ENCODE data around the gene CHD5. TPM values are rescaled to one million over a fixed set of nuclear protein-coding genes. Genes with fewer than 3 reads are reported as not detected.
"Not testable (repeated sequence)": the region's sequence is repeated elsewhere in the genome, so short reads cannot be mapped to it uniquely, and the experiment has no call there.

The CHD5 gene
- total RNA-seq, 4 donors from 2014 or later, result 0.15 to 0.94 (median 0.26) TPM

DNA sequence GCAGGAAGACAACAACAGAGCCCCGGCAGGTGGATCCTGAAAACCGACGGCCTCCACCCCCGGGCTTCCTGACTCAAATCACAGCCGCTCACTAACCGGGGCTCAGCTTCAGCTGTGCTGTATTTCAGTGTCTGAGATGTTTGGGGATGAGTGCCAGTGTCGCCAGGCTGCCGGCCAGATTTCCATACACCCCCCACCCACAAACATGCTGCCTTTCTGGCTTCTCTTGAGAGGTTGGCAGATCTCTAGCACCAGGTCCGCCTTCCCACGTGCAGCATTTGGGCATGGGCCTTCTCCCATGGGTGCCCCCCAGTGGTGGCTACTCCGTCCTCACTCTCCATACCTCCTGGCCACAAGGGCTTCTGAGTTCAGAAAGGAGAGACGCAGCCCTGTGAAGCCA, 99.7 kb downstream of the CHD5 start:
- Histone ChIP-seq H3K27ac (no peak overlapping the region), H3K4me3 (replicated peaks in 1 of 3) (no peak overlapping the region), H3K9me3 (no peaks in the 10 kb centered on the region), H3K36me3 (no peaks in the 10 kb centered on the region), H3K4me1 (no peaks in the 10 kb centered on the region), H3K27me3 (no peaks in the 10 kb centered on the region)
- intact Hi-C loops (cut with DNase I), result no loop called here
- peak; percentile 41 to 62 for DNase-seq
- WGBS, 2 donors, result 34 to 40% methylated on average over 3 to 12 of the region's 12 CpGs
- peak in 1 of 6 experiments; percentile 21 for TF ChIP-seq CTCF (IDR thresholded peaks at IDR 0.05)
- no peak for TF ChIP-seq POLR2A (IDR thresholded peaks at IDR 0.05)

DNA sequence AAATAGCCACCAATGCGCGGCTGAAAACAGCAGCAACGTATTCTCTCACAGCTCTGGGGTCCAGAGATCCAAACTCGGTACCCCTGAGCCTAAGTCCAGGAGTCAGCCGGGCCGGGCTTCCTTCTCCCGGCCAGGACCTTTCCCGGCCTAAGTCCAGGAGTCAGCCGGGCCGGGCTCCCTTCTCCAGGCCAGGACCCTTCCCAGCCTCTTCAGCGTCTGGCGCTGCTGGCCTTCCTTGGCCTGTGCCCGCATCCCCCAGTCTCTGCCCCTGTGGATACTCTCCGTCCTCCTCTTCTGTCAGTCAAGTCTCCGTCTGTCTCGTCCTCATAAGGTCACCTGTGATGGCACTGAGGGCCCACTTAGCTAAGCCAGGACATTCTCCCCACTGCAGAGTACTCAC, 102.2 kb downstream of the CHD5 start:
- Histone ChIP-seq H3K27me3 (no peaks in the 10 kb centered on the region), H3K4me1 (no peaks in the 10 kb centered on the region), H3K4me3 (replicated peaks in 1 of 3) (no peak overlapping the region), H3K27ac (no peak overlapping the region), H3K36me3 (no peaks in the 10 kb centered on the region), H3K9me3 (no peaks in the 10 kb centered on the region)
- no peak for DNase-seq
- intact Hi-C loops (cut with DNase I), result no loop called here
- TF ChIP-seq CTCF (IDR thresholded peaks at IDR 0.05) (no peak), POLR2A (IDR thresholded peaks at IDR 0.05) (no peak)
- 91 to 94% methylated on average over 16 of the region's 16 CpGs for WGBS, 2 donors

GRCh38 chr1:6077506-6077905, 102.6 kb downstream of the CHD5 start:
- Histone ChIP-seq H3K9me3 (no peaks in the 10 kb centered on the region), H3K36me3 (no peaks in the 10 kb centered on the region), H3K4me1 (no peaks in the 10 kb centered on the region), H3K27me3 (no peaks in the 10 kb centered on the region), H3K27ac (no peak overlapping the region), H3K4me3 (replicated peaks in 1 of 3) (no peak overlapping the region)
- 69 to 82% methylated on average over 16 to 19 of the region's 19 CpGs for WGBS, 2 donors
- no peak for TF ChIP-seq POLR2A (IDR thresholded peaks at IDR 0.05)
- TF ChIP-seq CTCF (IDR thresholded peaks at IDR 0.05), result no peak
- no peak for DNase-seq
- intact Hi-C loops (cut with DNase I), result no loop called here

DNA sequence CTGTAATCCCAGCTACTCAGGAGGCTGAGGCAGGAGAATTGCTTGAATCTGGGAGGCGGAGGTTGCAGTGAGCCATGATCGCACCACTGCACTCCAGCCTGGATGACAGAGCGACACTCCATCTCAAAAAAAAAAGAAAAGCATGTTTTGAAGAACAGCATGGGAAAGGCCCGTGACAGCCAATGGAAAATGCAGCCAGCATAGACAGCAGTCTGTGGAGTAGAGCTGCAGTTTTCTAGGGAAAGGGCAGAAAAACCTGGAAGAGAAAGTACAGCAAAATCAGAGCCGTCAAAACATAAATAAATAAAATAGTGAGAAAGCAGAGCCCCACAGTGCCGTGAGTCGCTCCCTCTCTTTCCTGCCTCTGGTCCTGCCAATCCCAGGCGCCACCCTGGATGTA, 103.1 kb downstream of the CHD5 start:
- H3K27me3 ChIP-seq; H3K27ac ChIP-seq; H3K9me3 ChIP-seq; H3K36me3 ChIP-seq; H3K4me1 ChIP-seq; DNase-seq; intact Hi-C loops (cut with DNase I); H3K4me3 ChIP-seq (replicated peaks in 1 of 3): not testable (repeated sequence)
- 78 to 84% methylated on average over 8 of the region's 8 CpGs for WGBS, 2 donors

DNA sequence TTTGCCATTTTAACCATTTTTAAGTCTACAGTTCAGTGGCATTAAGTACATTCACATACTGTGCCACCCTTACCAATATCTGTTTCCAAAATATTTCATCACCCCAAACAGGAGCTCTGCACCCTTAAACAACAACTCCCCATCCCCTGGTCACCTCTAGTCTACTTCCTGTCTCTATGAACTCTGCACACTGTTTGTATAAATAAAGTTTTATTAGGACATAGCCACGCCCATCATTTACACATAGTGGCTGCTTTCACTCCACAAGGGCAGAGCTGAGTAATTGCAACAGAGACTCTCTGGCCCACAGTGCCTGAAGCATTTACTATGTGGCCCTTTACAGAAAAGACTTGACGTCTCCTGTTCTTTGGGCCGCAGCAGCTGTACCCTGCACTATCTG, 104.4 kb downstream of the CHD5 start:
- no peaks in the 10 kb centered on the region for H3K9me3 ChIP-seq
- WGBS, 2 donors, result 90 to 99% methylated on average over 3 of the region's 3 CpGs
- no peaks in the 10 kb centered on the region for H3K27me3 ChIP-seq
- TF ChIP-seq POLR2A (IDR thresholded peaks at IDR 0.05) (no peak), CTCF (IDR thresholded peaks at IDR 0.05) (no peak)
- no peaks in the 10 kb centered on the region for H3K36me3 ChIP-seq
- DNase-seq, result no peak
- no peaks in the 10 kb centered on the region for H3K4me1 ChIP-seq
- no peak overlapping the region for H3K4me3 ChIP-seq (replicated peaks in 1 of 3)
- H3K27ac ChIP-seq, result no peak overlapping the region
- intact Hi-C loops (cut with DNase I), result no loop called here
